Activated naive CD4-positive, alpha-beta T cell treated with anti-CD3 and anti-CD28 coated beads, Interleukin-2, amount 10 ng/mL, durations not matched to agents 7 days and 5 days (primary cell): ENCODE data around the gene F10.

Experiments
- CTCF ChIA-PET: fragments of 350-600 bp; sonication (Branson Sonifier 250); formaldehyde crosslinking; loops from one replicate; lab custom pipeline; 2021; ENCODE audit warnings: antibody characterized with exemption; lab: Charles Lee
- DNase-seq: peaks from one replicate; pipeline ENCODE4 v3.0.0-alpha.2; 2020
- H3K27ac Mint-ChIP-seq: one replicate; pipeline ENCODE4 v1.8.0; 2021; ENCODE audit warnings: mild to moderate bottlenecking, moderate library complexity, mixed read lengths
- H3K27me3 Mint-ChIP-seq: one replicate; pipeline ENCODE4 v1.8.0; 2021; ENCODE audit warnings: mild to moderate bottlenecking, mixed read lengths
- H3K36me3 Mint-ChIP-seq: one replicate; pipeline ENCODE4 v1.8.0; 2021; ENCODE audit warnings: mixed read lengths
- H3K4me1 Mint-ChIP-seq: one replicate; pipeline ENCODE4 v1.8.0; 2021; ENCODE audit warnings: mixed read lengths
- H3K4me3 Mint-ChIP-seq: one replicate; pipeline ENCODE4 v1.8.0; 2021; ENCODE audit warnings: mild to moderate bottlenecking, moderate library complexity, mixed read lengths
- H3K9me3 Mint-ChIP-seq: one replicate; pipeline ENCODE4 v1.8.0; 2021; ENCODE audit warnings: mixed read lengths

F10 gene

GRCh38 chr13:113195360-113195759 is 72.8 kb downstream of the F10 start:
- no peak overlapping the region for H3K27ac Mint-ChIP-seq
- H3K27me3 Mint-ChIP-seq = no peaks in the 10 kb centered on the region
- no peak for DNase-seq
- H3K9me3 Mint-ChIP-seq = no peaks in the 10 kb centered on the region
- peaks cover 58% of the 10 kb centered on the region for H3K36me3 Mint-ChIP-seq
- CTCF ChIA-PET = no interaction called here
- no peaks in the 10 kb centered on the region for H3K4me1 Mint-ChIP-seq
- H3K4me3 Mint-ChIP-seq = no peak overlapping the region

DNA sequence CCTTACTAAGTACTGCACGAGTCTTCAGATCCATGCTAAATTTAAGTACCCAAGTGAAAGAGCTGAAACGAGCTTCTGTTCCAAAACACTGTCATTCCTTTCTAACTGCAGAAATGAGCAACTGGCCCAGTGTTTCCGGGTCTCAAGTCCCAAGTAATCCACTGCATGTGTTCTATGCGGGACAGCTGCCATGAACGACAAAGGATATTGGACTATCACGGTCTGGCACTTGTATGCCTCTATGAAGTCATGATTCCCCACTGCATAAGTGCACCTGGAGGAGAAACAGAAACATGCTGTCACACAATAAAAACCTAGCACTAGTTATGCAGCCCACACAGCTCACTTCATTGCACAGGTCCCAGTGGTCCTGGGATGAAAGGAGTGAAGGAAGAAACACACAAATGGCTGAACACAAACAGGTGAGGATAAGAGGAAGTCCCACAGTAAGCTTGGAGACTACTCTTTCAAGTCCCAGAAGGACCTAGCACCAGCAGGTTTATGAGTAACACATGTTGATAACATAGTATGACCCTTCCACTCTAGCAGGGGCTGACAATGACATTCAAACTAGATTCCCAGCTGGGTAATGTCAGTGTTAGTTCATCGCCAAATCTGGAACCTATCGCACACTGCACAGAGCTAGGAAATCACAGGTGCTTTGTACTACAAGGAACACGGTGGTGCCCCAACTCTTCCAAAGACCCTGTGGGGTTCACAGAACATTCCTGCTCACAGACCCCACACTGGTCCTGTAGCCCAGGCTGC is 74.6 kb downstream of the F10 start:
- Mint-ChIP-seq H3K4me1 (peaks cover 4% of the 10 kb centered on the region), H3K36me3 (peaks cover 53% of the 10 kb centered on the region), H3K27me3 (no peaks in the 10 kb centered on the region), H3K9me3 (no peaks in the 10 kb centered on the region), H3K27ac (no peak overlapping the region), H3K4me3 (no peak overlapping the region)
- no peak for DNase-seq
- CTCF ChIA-PET = no interaction called here
